Stimulated activated effector memory CD8-positive, alpha-beta T cell treated with anti-CD3 and anti-CD28 coated beads, Interleukin-12 subunit alpha, Interleukin-12 subunit beta, amount 100 ng/mL, for 72 hours (primary cell): ENCODE measurements around the gene YAP1.
"Not testable (repeated sequence)": the region's sequence is repeated elsewhere in the genome, so short reads cannot be mapped to it uniquely, and the experiment has no call there.

ENCODE experiments used
- ATAC-seq: fragments of 150-1000 bp; cut with Tn5 transposase; 2 replicates; pipeline ENCODE4 v1.10.0; 2021
- DNase-seq, 2 donors: peaks; one replicate each; pipeline ENCODE4 v3.0.0; 2021 to 2022; ENCODE audit warnings: low spot score in 2 of 2
- H3K27ac Mint-ChIP-seq: one replicate; pipeline ENCODE4 v1.8.0; 2022; ENCODE audit warnings: mild to moderate bottlenecking, mixed read lengths
- H3K36me3 Mint-ChIP-seq: one replicate; pipeline ENCODE4 v1.8.0; 2022; ENCODE audit warnings: mild to moderate bottlenecking, mixed read lengths
- H3K4me1 Mint-ChIP-seq: one replicate; pipeline ENCODE4 v1.8.0; 2022; ENCODE audit warnings: mixed read lengths
- H3K4me3 Mint-ChIP-seq: one replicate; pipeline ENCODE4 v1.8.0; 2022; ENCODE audit warnings: mild to moderate bottlenecking, mixed read lengths
- H3K9me3 Mint-ChIP-seq: one replicate; pipeline ENCODE4 v1.8.0; 2022; ENCODE audit warnings: mixed read lengths

The YAP1 gene

DNA sequence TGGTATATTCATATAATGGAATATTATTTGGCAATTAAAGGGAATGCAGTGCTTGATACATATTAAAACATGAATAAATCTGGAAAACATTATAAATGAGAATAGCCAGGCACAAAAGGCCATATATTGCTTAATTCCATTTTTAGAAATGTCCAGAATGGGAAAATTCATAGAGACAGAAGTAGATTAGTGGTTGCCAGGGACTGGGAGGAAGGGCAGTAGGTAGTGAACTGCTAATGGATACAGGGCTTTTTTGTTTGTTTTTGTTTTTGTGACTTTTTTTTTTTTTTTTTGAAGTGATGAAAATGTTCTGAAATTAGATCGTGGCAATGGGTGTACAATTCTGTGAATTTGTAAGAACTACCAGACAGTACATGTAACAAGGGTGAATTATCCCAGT, 86.1 kb downstream of the YAP1 start:
- DNase-seq (no peak), ATAC-seq (no peak)
- Mint-ChIP-seq H3K27ac (no peak overlapping the region), H3K4me3 (no peak overlapping the region), H3K4me1 (no peaks in the 10 kb centered on the region), H3K9me3 (no peaks in the 10 kb centered on the region), H3K36me3 (no peaks in the 10 kb centered on the region)

DNA sequence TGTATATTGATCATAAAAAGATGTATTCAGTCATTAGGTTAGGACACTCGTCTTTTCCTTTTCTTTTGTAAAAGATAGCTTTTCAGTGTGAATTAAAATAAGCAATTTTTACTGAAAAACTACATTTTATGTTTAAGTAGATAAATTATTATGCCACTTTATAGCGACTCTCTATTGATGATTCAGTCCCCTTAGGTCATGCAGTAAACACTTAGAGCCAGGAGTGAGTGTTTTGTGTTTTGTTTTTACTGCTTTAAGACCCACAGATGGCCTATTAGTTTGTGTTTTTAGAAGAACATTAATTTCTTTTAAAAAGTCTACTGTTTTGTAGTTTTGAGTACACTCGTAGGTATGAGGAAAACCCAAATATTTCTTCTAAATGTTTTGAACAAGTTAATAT, 86.6 kb downstream of the YAP1 start:
- Mint-ChIP-seq H3K9me3 (no peaks in the 10 kb centered on the region), H3K36me3 (no peaks in the 10 kb centered on the region), H3K27ac (no peak overlapping the region), H3K4me3 (no peak overlapping the region), H3K4me1 (no peaks in the 10 kb centered on the region)
- no peak for DNase-seq
- ATAC-seq = no peak

DNA sequence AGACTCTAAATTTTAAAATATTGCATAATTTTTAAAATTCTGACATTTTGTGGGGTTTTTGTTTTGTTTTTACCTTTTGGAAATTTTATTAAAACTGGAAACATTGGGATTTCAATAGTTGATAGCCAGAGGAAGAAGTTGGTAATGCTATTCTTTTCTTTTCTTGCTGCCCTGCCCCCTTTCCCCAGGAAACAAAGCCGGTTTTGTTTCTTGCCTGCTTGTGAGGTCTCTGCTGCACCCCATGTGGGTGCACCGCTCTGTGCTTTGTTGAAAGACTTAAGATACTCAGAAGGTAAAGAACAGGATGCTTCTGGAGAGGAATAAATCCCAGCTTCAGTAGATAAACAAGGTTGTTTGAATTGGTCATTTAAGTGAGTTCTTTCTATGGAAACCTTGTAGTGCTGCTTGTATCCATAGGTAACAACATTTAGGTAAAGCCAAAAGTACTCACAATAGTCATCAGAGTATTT, 87.5 kb downstream of the YAP1 start:
- no peak overlapping the region for H3K4me3 Mint-ChIP-seq

GRCh38 chr11:102199673-102200072, 89.4 kb downstream of the YAP1 start:
- Mint-ChIP-seq H3K36me3 (no peaks in the 10 kb centered on the region), H3K27ac (no peak overlapping the region), H3K4me1 (no peaks in the 10 kb centered on the region), H3K4me3 (no peak overlapping the region), H3K9me3 (no peaks in the 10 kb centered on the region)
- no peak for DNase-seq
- no peak for ATAC-seq

More for the DNA sequence above, 87.5 kb downstream of the YAP1 start:
- ATAC-seq = no peak
- Mint-ChIP-seq H3K36me3 (no peaks in the 10 kb centered on the region), H3K27ac (no peak overlapping the region), H3K4me1 (no peaks in the 10 kb centered on the region), H3K9me3 (no peaks in the 10 kb centered on the region)
- no peak for DNase-seq

GRCh38 chr11:102200325-102200724, 90.1 kb downstream of the YAP1 start:
- not testable (repeated sequence) for H3K9me3 Mint-ChIP-seq, H3K4me3 Mint-ChIP-seq, DNase-seq, H3K27ac Mint-ChIP-seq, H3K4me1 Mint-ChIP-seq, ATAC-seq, H3K36me3 Mint-ChIP-seq

- DNase-seq = no peak
- no peaks in the 10 kb centered on the region for H3K9me3 Mint-ChIP-seq
- H3K4me3 Mint-ChIP-seq = no peak overlapping the region
- H3K4me1 Mint-ChIP-seq = no peaks in the 10 kb centered on the region
- H3K27ac Mint-ChIP-seq = no peak overlapping the region
- no peaks in the 10 kb centered on the region for H3K36me3 Mint-ChIP-seq
- no peak for ATAC-seq
Observed at GRCh38 chr11:102201776-102202175, 91.5 kb downstream of the YAP1 start.

DNA sequence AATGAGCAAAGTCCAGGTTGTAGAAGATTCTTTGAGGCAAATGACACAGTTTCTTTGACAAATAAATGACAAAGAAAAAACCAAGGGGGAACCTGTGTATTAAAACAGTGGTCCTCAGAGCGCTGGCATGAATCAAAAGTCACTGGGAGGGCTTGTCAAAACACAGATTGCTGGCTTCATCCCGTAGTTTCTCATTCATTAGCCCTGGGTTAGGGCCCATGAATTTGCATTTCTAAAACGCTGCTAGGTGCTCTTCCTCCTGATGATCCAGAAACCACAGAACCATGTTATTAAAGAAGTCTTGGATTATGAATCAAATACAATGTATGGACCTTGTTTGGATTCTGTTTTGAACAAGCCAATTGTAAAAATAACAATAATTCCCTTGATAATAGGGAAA, 92.7 kb downstream of the YAP1 start:
- ATAC-seq (no peak), DNase-seq (no peak)
- H3K36me3 Mint-ChIP-seq = no peaks in the 10 kb centered on the region
- H3K27ac Mint-ChIP-seq = no peak overlapping the region
- H3K9me3 Mint-ChIP-seq = no peaks in the 10 kb centered on the region
- H3K4me1 Mint-ChIP-seq = no peaks in the 10 kb centered on the region
- no peak overlapping the region for H3K4me3 Mint-ChIP-seq

DNA sequence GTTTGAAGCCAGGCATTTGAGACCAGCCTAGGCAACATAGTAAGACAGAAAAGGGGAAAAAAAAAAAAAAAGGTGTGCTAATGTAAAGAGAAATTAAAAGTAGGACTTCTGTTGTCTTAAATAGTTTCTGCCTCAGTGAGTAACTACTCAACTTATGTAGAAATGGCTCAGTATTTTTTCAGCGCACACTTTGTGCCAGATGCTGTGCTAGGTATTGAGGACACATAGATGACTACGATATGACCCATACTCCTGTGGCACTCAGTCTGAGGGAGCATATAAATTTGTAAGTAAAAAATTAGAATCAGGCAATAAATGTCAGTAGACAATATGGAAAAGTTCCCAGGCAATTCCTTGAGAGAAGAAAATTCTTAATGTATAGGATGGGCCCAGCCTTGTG, 93.9 kb downstream of the YAP1 start:
- H3K4me3 Mint-ChIP-seq = no peak overlapping the region
- DNase-seq = no peak
- ATAC-seq = no peak
- no peaks in the 10 kb centered on the region for H3K9me3 Mint-ChIP-seq
- H3K4me1 Mint-ChIP-seq = no peaks in the 10 kb centered on the region
- H3K27ac Mint-ChIP-seq = no peak overlapping the region
- H3K36me3 Mint-ChIP-seq = no peaks in the 10 kb centered on the region

DNA sequence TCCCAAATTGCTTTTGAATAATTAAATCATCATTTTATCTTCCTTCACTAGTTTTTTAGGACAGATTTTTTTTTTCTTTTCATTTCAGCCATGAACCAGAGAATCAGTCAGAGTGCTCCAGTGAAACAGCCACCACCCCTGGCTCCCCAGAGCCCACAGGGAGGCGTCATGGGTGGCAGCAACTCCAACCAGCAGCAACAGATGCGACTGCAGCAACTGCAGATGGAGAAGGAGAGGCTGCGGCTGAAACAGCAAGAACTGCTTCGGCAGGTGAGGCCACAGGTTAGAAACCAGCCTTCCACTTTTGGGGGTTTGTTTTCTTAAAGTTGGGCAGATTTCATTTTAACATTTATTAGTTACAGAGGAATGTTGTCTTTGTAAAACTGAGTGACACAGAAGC, 95.6 kb downstream of the YAP1 start:
- ATAC-seq (no peak), DNase-seq (no peak)
- Mint-ChIP-seq H3K9me3 (no peaks in the 10 kb centered on the region), H3K36me3 (no peaks in the 10 kb centered on the region), H3K4me1 (no peaks in the 10 kb centered on the region), H3K27ac (no peak overlapping the region), H3K4me3 (no peak overlapping the region)

DNA sequence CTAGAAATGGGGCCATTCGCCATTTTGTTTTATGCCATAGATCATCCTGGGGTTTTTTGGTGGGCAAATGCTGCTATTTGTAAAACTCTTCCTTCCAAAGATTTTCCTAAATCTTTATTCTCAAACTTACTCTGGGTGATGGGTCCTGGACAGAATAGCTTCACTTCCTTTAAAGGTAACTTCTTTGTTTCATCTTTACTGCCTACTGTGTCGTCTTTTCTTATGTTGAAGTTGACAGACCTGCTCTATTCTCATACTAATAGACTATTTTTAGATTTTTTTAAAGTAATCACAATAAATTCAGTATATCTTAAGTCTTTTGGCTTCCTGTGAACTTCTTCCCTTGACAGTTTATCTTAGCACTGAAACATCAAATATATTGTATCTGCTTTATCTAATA, 98.6 kb downstream of the YAP1 start:
- ATAC-seq = no peak

DNA sequence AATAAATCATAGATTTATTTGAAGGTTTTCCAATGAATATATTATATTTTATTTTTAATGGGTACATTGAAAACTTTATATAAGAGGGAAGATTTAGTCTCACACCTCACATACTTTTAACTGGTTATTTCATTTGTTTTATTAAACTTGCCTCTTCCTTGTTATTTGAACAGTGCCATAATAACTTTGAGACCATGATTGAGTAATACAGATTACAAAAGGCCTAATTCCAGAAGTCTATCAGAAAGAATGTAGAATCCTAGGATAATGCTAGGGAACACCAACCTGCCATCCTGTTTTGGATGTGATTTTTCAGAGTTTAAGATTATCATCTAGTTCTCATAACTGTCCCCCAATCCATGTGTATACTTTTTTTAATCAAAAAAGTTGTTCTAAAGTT, 104.4 kb downstream of the YAP1 start:
- H3K9me3 Mint-ChIP-seq = no peaks in the 10 kb centered on the region
- DNase-seq (no peak), ATAC-seq (no peak)
- H3K36me3 Mint-ChIP-seq = no peaks in the 10 kb centered on the region
- no peak overlapping the region for H3K27ac Mint-ChIP-seq
- H3K4me3 Mint-ChIP-seq = no peak overlapping the region
- H3K4me1 Mint-ChIP-seq = peaks cover 6% of the 10 kb centered on the region

More for the DNA sequence above, 98.6 kb downstream of the YAP1 start:
- no peaks in the 10 kb centered on the region for H3K4me1 Mint-ChIP-seq
- no peaks in the 10 kb centered on the region for H3K36me3 Mint-ChIP-seq
- H3K27ac Mint-ChIP-seq = no peak overlapping the region
- no peaks in the 10 kb centered on the region for H3K9me3 Mint-ChIP-seq
- no peak for DNase-seq
- H3K4me3 Mint-ChIP-seq = no peak overlapping the region

GRCh38 chr11:102216433-102217075, 106.3 kb downstream of the YAP1 start:
- peaks cover 6% of the 10 kb centered on the region for H3K4me1 Mint-ChIP-seq
- H3K36me3 Mint-ChIP-seq = no peaks in the 10 kb centered on the region
- ATAC-seq = no peak
- DNase-seq = no peak
- no peak overlapping the region for H3K27ac Mint-ChIP-seq
- no peaks in the 10 kb centered on the region for H3K9me3 Mint-ChIP-seq
- no peak overlapping the region for H3K4me3 Mint-ChIP-seq

DNA sequence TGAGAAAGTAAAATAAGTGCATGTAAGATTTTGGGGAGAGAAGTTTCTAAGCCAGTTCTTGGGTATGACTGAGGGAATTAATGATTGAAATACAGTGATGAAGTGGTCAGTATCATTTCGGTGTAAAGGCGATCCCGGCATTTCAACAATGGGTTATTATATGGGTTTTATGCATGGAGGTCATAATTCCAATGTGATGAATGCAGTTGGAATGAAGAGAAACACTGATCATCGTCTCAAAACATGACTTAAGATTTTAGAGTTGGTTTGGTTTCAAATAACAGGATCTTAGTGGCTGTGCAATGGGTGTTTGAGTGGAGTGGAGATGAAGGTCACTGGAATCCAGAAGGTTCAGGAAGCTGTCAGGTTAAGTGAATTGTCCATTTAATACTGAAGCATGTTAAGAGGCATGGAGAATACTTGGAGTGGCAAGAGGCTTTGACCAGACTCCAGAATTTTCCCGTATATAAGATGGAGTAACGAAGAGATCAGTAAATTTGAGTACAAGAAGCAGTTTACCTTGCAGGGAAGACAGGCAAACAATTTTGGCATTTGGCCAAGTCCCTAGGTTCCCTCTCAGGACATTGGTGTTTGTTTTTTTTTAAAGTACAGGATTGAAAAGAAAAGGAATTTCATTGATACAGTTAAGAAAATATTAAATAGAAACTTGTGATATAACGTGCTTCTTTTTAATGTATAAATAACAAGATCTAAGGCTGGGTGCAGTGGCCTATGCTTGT, 110.7 kb downstream of the YAP1 start:
- no peak overlapping the region for H3K27ac Mint-ChIP-seq
- H3K4me3 Mint-ChIP-seq = no peak overlapping the region
- no peak for ATAC-seq

DNA sequence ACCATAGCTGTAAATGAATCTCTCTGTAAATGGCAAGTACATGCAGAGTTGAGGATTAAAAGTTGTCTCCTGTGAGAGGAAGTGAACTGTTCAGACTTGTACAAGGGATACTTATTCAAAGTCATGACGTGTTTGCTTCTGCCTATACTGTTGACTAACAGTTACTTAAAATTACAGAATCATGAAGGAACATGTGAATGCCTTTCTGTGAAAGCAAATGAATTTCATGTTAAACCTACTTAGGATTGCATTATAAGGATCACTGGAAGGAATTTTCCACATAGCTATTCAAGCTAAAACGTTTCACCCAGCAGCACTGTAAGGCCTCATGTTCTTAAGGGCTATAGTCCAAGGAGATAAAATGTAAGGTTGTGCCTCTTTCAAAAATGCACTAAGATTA, 113.6 kb downstream of the YAP1 start:
- Mint-ChIP-seq H3K4me1 (peaks cover 6% of the 10 kb centered on the region), H3K4me3 (no peak overlapping the region), H3K27ac (no peak overlapping the region), H3K36me3 (no peaks in the 10 kb centered on the region), H3K9me3 (no peaks in the 10 kb centered on the region)
- ATAC-seq (no peak), DNase-seq (no peak)

More for the DNA sequence above, 110.7 kb downstream of the YAP1 start:
- peaks cover 6% of the 10 kb centered on the region for H3K4me1 Mint-ChIP-seq
- H3K36me3 Mint-ChIP-seq = no peaks in the 10 kb centered on the region
- DNase-seq = no peak
- no peaks in the 10 kb centered on the region for H3K9me3 Mint-ChIP-seq

DNA sequence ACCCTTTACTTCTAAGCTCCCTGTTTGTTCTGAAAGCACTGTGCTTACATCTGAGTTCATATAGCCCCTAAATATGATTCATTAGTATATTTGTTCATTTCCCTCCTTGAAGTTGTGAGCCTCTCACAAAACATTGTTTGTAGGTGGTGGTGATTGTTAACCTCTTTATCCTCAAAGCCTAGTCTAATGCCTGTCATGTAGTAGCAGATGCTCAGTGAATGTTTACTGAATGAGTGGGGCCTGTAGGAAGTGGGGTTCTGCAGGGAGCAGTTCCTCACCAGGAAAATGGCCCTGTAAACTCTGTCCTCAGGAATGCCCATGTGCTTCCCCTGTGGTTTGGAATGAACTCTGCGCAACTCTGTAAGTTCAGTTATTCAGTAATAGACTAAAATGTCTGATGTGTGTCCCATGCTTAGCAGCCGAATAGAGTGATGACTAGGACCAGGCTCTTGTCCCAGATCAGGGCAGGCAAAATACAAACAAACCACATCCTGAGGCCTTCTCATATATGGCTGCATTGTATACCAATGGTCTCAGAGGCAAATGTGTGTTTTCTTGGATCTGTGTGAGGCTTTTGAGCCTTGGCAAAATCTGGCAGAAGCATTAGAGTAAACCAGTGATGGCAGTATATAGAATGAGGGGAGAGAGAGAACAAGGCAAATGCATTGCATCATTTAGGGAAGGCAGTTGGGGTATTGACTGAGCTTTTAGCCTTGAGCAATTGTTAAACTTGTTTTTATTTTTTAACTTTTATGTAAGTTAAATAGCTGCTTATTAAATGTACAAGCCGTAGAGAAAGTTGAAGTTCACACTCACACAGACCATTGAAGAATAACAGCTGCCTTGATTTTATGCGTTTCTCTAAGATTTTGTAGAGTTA, 115.7 kb downstream of the YAP1 start:
- Mint-ChIP-seq H3K27ac (no peak overlapping the region), H3K36me3 (no peaks in the 10 kb centered on the region), H3K4me3 (no peak overlapping the region), H3K4me1 (no peaks in the 10 kb centered on the region), H3K9me3 (no peaks in the 10 kb centered on the region)
- DNase-seq (no peak), ATAC-seq (peak; percentile 66)
